Memory B cell (primary cell): Measurements from ENCODE around the gene SYNDIG1.

ENCODE experiments used
- ATAC-seq: fragments of 150-1000 bp; cut with Tn5 transposase; 2 replicates; pipeline ENCODE4 v1.10.0; 2021; ENCODE audit warnings: low read depth, mild to moderate bottlenecking, moderate library complexity
- DNase-seq, 2 donors: peaks; one replicate each; pipeline ENCODE4 v3.0.0; 2022; ENCODE audit warnings: low spot score in 2 of 2
- H3K27ac Mint-ChIP-seq: one replicate; pipeline ENCODE4 v1.8.0; 2022; ENCODE audit warnings: mild to moderate bottlenecking, moderate library complexity, mixed read lengths
- H3K27me3 Mint-ChIP-seq: one replicate; pipeline ENCODE4 v1.8.0; 2022; ENCODE audit warnings: mixed read lengths
- H3K36me3 Mint-ChIP-seq: one replicate; pipeline ENCODE4 v1.8.0; 2022; ENCODE audit warnings: mild to moderate bottlenecking, mixed read lengths
- H3K4me1 Mint-ChIP-seq: one replicate; pipeline ENCODE4 v1.8.0; 2022; ENCODE audit warnings: mixed read lengths
- H3K4me3 Mint-ChIP-seq: one replicate; pipeline ENCODE4 v1.8.0; 2022; ENCODE audit warnings: mild to moderate bottlenecking, moderate library complexity, mixed read lengths
- H3K9me3 Mint-ChIP-seq: one replicate; pipeline ENCODE4 v1.8.0; 2022; ENCODE audit warnings: mixed read lengths

The SYNDIG1 gene

GRCh38 chr20:24522452-24523330 is 53.3 kb downstream of the SYNDIG1 start:
- ATAC-seq, result no peak
- peaks cover 2% of the 10 kb centered on the region for H3K4me1 Mint-ChIP-seq

GRCh38 chr20:24523661-24524060 is 54.2 kb downstream of the SYNDIG1 start:
- peaks cover 2% of the 10 kb centered on the region for H3K4me1 Mint-ChIP-seq
- DNase-seq, result no peak
- no peak for ATAC-seq
- no peaks in the 10 kb centered on the region for H3K27me3 Mint-ChIP-seq
- H3K27ac Mint-ChIP-seq, result no peak overlapping the region
- no peaks in the 10 kb centered on the region for H3K36me3 Mint-ChIP-seq
- no peak overlapping the region for H3K4me3 Mint-ChIP-seq
- peaks cover 4% of the 10 kb centered on the region for H3K9me3 Mint-ChIP-seq

More at GRCh38 chr20:24522452-24523330, 53.3 kb downstream of the SYNDIG1 start:
- no peaks in the 10 kb centered on the region for H3K36me3 Mint-ChIP-seq
- no peak for DNase-seq
- H3K4me3 Mint-ChIP-seq, result no peak overlapping the region
- H3K9me3 Mint-ChIP-seq, result peaks cover 4% of the 10 kb centered on the region
- no peaks in the 10 kb centered on the region for H3K27me3 Mint-ChIP-seq
- H3K27ac Mint-ChIP-seq, result no peak overlapping the region

- DNase-seq (no peak), ATAC-seq (no peak)
- H3K4me3 Mint-ChIP-seq, result no peak overlapping the region
- no peaks in the 10 kb centered on the region for H3K36me3 Mint-ChIP-seq
- peaks cover 5% of the 10 kb centered on the region for H3K27me3 Mint-ChIP-seq
- H3K4me1 Mint-ChIP-seq, result no peaks in the 10 kb centered on the region
- no peak overlapping the region for H3K27ac Mint-ChIP-seq
- peaks cover 3% of the 10 kb centered on the region for H3K9me3 Mint-ChIP-seq
Measured at GRCh38 chr20:24528583-24529368, 59.3 kb downstream of the SYNDIG1 start.

GRCh38 chr20:24529369-24529719 is 59.9 kb downstream of the SYNDIG1 start:
- H3K4me3 Mint-ChIP-seq, result no peak overlapping the region
- peaks cover 5% of the 10 kb centered on the region for H3K27me3 Mint-ChIP-seq
- H3K27ac Mint-ChIP-seq, result no peak overlapping the region
- H3K36me3 Mint-ChIP-seq, result no peaks in the 10 kb centered on the region
- peaks cover 3% of the 10 kb centered on the region for H3K9me3 Mint-ChIP-seq
- DNase-seq, result no peak
- H3K4me1 Mint-ChIP-seq, result no peaks in the 10 kb centered on the region
- no peak for ATAC-seq

GRCh38 chr20:24530131-24530680 is 60.8 kb downstream of the SYNDIG1 start:
- ATAC-seq (no peak), DNase-seq (no peak)
- Mint-ChIP-seq H3K36me3 (no peaks in the 10 kb centered on the region), H3K4me1 (no peaks in the 10 kb centered on the region), H3K9me3 (peaks cover 3% of the 10 kb centered on the region), H3K4me3 (no peak overlapping the region), H3K27me3 (peaks cover 5% of the 10 kb centered on the region), H3K27ac (no peak overlapping the region)

GRCh38 chr20:24531202-24531601 is 61.8 kb downstream of the SYNDIG1 start:
- no peak overlapping the region for H3K27ac Mint-ChIP-seq
- peaks cover 5% of the 10 kb centered on the region for H3K27me3 Mint-ChIP-seq
- H3K4me3 Mint-ChIP-seq, result no peak overlapping the region
- no peaks in the 10 kb centered on the region for H3K36me3 Mint-ChIP-seq
- no peak for ATAC-seq
- no peaks in the 10 kb centered on the region for H3K4me1 Mint-ChIP-seq
- H3K9me3 Mint-ChIP-seq, result peaks cover 3% of the 10 kb centered on the region
- DNase-seq, result no peak

- no peaks in the 10 kb centered on the region for H3K4me1 Mint-ChIP-seq
- DNase-seq, result no peak
- H3K27ac Mint-ChIP-seq, result no peak overlapping the region
- no peak for ATAC-seq
- H3K27me3 Mint-ChIP-seq, result peaks cover 5% of the 10 kb centered on the region
- no peaks in the 10 kb centered on the region for H3K36me3 Mint-ChIP-seq
- H3K9me3 Mint-ChIP-seq, result peaks cover 3% of the 10 kb centered on the region
- H3K4me3 Mint-ChIP-seq, result no peak overlapping the region
Measured at GRCh38 chr20:24531631-24532419, 62.4 kb downstream of the SYNDIG1 start.

GRCh38 chr20:24533449-24533848 is 64.0 kb downstream of the SYNDIG1 start:
- Mint-ChIP-seq H3K4me3 (no peak overlapping the region), H3K27me3 (peaks cover 5% of the 10 kb centered on the region), H3K36me3 (no peaks in the 10 kb centered on the region), H3K4me1 (no peaks in the 10 kb centered on the region), H3K9me3 (peaks cover 3% of the 10 kb centered on the region), H3K27ac (no peak overlapping the region)
- DNase-seq, result no peak
- ATAC-seq, result no peak

GRCh38 chr20:24534282-24534681 is 64.9 kb downstream of the SYNDIG1 start:
- ATAC-seq (no peak), DNase-seq (no peak)
- no peak overlapping the region for H3K4me3 Mint-ChIP-seq
- peaks cover 3% of the 10 kb centered on the region for H3K9me3 Mint-ChIP-seq
- H3K36me3 Mint-ChIP-seq, result no peaks in the 10 kb centered on the region
- H3K27me3 Mint-ChIP-seq, result peaks cover 4% of the 10 kb centered on the region
- H3K4me1 Mint-ChIP-seq, result no peaks in the 10 kb centered on the region
- no peak overlapping the region for H3K27ac Mint-ChIP-seq

GRCh38 chr20:24535941-24536730 is 66.7 kb downstream of the SYNDIG1 start:
- no peaks in the 10 kb centered on the region for H3K4me1 Mint-ChIP-seq
- no peaks in the 10 kb centered on the region for H3K36me3 Mint-ChIP-seq
- H3K27ac Mint-ChIP-seq, result no peak overlapping the region
- no peaks in the 10 kb centered on the region for H3K9me3 Mint-ChIP-seq
- no peaks in the 10 kb centered on the region for H3K27me3 Mint-ChIP-seq
- ATAC-seq (no peak), DNase-seq (no peak)
- no peak overlapping the region for H3K4me3 Mint-ChIP-seq

- Mint-ChIP-seq H3K27me3 (no peaks in the 10 kb centered on the region), H3K4me3 (no peak overlapping the region), H3K27ac (no peak overlapping the region), H3K36me3 (no peaks in the 10 kb centered on the region), H3K4me1 (no peaks in the 10 kb centered on the region), H3K9me3 (no peaks in the 10 kb centered on the region)
- DNase-seq (no peak), ATAC-seq (no peak)
Measured at GRCh38 chr20:24537210-24537609, 67.8 kb downstream of the SYNDIG1 start.

- Mint-ChIP-seq H3K27me3 (peaks cover 2% of the 10 kb centered on the region), H3K4me3 (no peak overlapping the region), H3K36me3 (no peaks in the 10 kb centered on the region), H3K27ac (no peak overlapping the region), H3K9me3 (no peaks in the 10 kb centered on the region), H3K4me1 (no peaks in the 10 kb centered on the region)
- DNase-seq (no peak), ATAC-seq (no peak)
Measured at GRCh38 chr20:24542721-24543120, 73.3 kb downstream of the SYNDIG1 start.

- no peak for DNase-seq
Measured at GRCh38 chr20:24543168-24543567, 73.7 kb downstream of the SYNDIG1 start.

More at GRCh38 chr20:24543168-24543567, 73.7 kb downstream of the SYNDIG1 start:
- no peak overlapping the region for H3K27ac Mint-ChIP-seq
- H3K9me3 Mint-ChIP-seq, result no peaks in the 10 kb centered on the region
- peaks cover 2% of the 10 kb centered on the region for H3K27me3 Mint-ChIP-seq
- no peak overlapping the region for H3K4me3 Mint-ChIP-seq
- ATAC-seq, result no peak
- no peaks in the 10 kb centered on the region for H3K36me3 Mint-ChIP-seq
- H3K4me1 Mint-ChIP-seq, result no peaks in the 10 kb centered on the region
